Measurements from ENCODE around the gene EBI3.

DNA sequence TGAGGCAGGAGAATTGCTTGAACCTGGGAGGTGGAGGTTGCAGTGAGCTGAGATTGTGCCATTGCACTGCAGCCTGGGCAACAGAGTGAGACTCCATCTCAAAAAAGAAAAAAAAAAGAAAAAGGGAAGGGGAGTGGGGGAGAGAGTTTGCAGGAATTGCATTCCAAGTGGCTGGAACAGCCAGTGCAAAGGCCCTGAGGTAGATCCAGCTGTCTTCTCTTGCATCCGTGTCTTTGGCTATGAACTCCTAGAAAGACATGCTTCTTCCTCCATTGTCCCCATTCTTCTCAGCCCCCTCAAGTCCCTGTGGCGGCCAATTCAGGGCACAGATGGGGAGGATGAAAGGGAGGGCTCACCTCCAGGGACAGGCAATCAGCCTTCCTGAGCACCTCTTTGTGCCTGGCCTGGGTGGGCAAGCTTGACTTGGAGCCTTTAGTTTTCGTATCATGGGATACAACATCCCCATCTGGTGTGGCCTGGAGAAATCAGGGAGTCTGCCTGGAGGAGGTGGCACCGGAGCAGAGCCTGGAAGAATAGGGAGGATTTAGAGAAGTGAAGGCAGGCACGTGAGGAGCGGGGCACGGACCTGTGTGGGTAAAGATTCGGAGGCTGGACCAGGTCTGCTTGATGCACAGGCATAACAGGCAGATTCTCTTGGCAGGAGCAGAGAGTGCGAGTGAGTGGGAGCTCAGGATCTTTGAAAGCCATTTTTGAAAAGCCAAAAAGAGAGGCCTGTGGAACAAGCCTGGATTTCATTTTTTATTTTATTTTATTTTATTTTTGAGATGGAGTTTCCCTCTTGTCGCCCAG lies 41.8 kb upstream of the EBI3 start:
- TF ChIP-seq POLR2A (IDR thresholded peaks at IDR 0.05; ENCODE audit: control extremely low read depth in 1 of 2, low read depth in 2 of 2, low read length in 2 of 2) (no peak), GABPA (IDR thresholded peaks at IDR 0.05; ENCODE audit: borderline replicate concordance, insufficient read depth, low read length) (no peak), EZH2 (IDR thresholded peaks at IDR 0.05; ENCODE audit: low read depth, low read length, severe bottlenecking) (no peak), MAX (IDR thresholded peaks at IDR 0.05) (no peak), TCF12 (IDR thresholded peaks at IDR 0.05; ENCODE audit: low read depth, low read length) (no peak), SUZ12 (IDR thresholded peaks at IDR 0.05; ENCODE audit: low read length) (no peak), EGR1 (IDR thresholded peaks at IDR 0.05; ENCODE audit: borderline replicate concordance, low read depth, low read length) (no peak), CBX8 (IDR thresholded peaks at IDR 0.05; ENCODE audit: borderline replicate concordance, low read depth, low read length) (no peak)
- TF ChIP-seq, protein P1, sequence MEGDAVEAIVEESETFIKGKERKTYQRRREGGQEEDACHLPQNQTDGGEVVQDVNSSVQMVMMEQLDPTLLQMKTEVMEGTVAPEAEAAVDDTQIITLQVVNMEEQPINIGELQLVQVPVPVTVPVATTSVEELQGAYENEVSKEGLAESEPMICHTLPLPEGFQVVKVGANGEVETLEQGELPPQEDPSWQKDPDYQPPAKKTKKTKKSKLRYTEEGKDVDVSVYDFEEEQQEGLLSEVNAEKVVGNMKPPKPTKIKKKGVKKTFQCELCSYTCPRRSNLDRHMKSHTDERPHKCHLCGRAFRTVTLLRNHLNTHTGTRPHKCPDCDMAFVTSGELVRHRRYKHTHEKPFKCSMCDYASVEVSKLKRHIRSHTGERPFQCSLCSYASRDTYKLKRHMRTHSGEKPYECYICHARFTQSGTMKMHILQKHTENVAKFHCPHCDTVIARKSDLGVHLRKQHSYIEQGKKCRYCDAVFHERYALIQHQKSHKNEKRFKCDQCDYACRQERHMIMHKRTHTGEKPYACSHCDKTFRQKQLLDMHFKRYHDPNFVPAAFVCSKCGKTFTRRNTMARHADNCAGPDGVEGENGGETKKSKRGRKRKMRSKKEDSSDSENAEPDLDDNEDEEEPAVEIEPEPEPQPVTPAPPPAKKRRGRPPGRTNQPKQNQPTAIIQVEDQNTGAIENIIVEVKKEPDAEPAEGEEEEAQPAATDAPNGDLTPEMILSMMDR (IDR thresholded peaks at IDR 0.05; ENCODE audit: control extremely low read depth in 1 of 3, insufficient read depth in 1 of 3, low read depth in 1 of 3, low read length in 3 of 3) = no peak

Data from H1 (cell line).